DMS153 (cell line): ENCODE measurements around the gene MOV10L1.
"Not testable (repeated sequence)": the region's sequence is repeated elsewhere in the genome, so short reads cannot be mapped to it uniquely, and the experiment has no call there.

ENCODE experiments used
- DNase-seq: peaks from one replicate; lab custom pipeline; 2025; lab: John Stamatoyannopoulos, UW

The MOV10L1 gene

DNA sequence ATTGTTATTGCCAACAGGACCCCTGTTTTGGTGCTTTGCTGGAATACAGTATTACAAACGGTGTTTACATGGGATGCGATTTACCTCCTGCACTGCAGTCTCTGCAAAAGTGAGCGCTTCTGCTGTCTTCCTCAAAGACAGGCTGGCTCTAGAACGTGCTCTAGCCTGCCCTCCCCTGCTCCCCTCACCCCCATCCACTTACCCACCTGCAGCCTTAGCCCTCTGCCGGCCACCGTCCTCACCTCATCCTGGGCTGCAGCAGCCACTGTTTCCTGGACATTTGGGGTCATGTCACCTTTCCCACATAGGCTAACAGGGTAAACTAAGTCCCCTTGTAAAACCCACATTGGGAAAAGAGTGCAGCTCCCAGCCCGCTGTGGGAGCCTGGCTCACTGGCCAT, 71.1 kb downstream of the MOV10L1 start:
- no peak for DNase-seq

DNA sequence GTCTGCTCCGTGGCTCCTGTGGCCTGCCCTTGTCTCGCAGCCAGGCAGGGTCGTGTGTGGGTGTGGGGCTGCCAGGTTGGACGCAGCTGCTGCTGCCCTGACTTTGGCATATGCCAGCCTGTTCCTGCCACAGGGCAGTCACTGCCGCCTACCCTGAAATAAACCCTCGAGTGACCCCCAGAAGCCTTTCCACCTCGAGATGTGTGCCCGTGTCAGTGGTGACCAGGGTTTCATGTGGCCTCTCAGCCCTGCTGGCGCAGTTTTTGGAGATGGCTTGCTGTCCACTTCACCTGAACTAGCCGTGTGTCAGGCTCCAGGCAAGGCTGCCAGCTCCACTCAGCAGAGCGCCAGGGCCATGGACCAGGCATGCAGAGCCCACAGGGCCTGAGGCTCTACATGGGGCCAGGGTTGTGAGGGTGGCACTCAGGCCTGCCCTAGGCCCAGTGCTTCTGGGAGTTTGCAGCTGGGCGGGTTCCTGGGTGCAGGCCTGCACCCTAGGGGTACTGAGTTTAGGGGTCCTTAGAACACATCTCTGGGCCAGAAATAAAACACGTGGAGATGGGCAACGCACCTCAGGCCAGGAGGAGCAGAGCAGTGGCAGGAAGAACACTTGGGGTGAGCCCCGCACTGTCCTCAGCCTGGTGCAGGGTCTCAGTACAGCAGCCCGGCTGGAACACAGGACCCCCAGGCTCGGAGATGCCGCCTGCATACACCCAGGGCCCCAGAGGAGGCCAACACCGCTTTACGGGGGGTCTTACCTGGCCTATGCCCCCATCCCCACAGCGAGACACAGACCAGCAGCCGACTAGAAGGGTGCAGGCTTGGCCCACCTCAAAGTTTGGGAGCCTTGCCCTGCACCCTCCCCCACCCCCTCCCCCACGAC, 71.9 kb downstream of the MOV10L1 start:
- DNase-seq, result no peak

DNA sequence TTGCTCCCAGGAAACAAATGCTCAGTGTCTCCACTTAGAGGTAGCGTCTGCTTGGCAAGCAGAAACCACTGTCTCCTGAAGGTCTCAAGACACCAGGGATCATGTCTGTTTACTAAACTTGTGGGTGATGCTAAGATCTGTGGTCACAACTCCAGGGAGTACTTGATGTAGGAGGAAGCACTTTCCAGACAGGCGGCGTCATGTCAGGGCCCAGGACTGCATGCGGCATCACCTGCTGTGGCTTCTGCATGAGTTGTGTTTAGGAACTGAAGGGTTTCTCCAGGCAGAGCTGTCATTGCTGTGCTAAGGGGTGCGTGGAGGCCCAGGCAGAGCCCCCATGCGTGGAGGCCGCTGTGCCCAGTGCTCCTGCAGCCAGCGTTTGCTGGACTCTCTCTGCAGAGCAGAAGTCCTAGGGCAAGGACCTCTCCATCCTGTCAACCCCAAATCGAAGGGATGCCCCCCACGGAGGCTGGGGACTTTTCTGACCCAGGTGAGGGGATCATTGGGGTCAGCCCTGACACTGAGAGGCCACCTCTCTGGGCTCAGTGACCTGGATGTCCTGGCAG, 72.7 kb downstream of the MOV10L1 start:
- no peak for DNase-seq

DNA sequence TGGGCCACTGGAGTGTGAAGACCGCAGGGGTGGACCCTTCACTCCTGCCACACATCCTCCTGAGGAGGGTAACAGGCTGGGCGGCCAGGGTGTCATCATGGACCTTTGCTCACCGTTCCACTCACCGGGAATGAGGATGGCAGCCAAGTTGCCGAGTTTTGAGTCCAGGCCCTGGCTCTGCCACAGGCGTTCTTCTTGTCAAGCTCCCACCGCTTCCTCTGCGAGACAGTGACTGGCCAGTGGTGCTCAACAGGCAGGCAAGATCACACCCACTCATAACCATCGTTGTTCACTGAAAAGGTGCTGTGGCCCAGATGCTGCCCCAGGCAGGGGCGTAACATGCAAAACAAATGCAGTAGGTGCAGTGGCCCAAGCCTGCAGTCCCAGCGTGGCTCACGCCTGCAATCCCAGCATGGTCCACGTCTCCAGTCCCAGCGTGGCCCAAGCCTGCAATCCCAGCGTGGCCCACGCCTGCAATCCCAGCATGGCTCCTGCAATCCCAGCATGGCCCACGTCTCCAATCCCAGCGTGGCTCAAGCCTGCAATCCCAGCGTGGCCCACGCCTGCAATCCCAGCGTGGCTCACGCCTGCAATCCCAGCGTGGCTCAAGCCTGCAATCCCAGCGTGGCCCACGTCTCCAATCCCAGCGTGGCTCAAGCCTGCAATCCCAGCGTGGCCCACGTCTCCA, 75.8 kb downstream of the MOV10L1 start:
- DNase-seq, result no peak

DNA sequence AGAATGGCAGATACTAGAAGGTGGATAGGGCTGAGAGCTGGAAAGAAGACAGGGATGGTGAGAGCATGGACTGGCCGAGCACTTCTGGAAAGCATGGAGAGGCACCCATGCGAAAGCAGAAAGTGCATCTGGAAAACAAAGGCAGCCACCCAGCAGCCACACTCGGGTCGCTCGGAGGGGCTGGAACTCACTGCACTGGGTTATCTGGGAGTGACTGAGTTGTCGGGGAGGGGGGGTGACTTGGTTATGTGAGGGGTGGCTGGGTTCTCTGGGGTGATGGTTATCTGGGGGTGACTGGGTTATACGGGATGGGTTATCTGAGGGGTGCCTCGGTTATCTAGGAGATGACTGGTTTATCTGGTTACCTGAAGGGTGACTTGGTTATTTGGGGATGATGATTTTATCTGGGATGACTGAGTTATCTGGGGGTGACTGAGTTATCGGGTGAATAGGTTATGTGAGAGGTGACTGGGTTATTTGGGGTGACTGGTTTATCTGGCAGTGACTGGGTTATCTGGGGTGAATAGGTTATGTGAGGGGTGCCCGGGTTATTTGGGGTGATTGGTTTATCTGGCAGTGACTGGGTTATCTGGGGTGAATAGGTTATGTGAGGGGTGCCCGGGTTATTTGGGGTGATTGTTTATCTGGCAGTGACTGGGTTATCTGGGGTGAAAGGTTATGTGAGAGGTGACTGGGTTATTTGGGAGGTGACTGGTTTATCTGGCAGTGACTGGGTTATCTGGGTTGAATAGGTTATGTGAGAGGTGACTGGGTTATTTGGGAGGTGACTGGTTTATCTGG, 78.1 kb downstream of the MOV10L1 start:
- DNase-seq, result no peak

DNA sequence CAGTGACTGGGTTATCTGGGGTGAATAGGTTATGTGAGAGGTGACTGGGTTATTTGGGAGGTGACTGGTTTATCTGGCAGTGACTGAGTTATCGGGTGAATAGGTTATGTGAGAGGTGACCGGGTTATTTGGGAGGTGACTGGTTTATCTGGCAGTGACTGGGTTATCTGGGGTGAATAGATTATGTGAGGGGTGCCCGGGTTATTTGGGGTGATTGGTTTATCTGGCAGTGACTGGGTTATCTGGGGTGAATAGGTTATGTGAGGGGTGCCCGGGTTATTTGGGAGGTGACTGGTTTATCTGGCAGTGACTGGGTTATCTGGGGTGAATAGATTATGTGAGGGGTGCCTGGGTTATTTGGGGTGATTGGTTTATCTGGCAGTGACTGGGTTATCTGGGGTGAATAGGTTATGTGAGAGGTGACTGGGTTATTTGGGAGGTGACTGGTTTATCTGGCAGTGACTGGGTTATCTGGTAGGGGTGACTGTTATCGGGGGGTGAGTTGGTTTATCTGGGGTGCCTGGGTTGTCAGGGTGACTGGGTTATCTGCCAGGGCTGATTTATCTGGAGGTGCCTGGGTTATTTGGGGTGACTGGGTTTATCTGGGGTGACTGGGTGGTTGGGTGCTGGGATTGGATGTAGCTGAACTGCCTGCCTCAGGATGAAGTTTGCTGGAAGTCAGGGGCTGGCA, 78.8 kb downstream of the MOV10L1 start:
- DNase-seq, result not testable (repeated sequence)

DNA sequence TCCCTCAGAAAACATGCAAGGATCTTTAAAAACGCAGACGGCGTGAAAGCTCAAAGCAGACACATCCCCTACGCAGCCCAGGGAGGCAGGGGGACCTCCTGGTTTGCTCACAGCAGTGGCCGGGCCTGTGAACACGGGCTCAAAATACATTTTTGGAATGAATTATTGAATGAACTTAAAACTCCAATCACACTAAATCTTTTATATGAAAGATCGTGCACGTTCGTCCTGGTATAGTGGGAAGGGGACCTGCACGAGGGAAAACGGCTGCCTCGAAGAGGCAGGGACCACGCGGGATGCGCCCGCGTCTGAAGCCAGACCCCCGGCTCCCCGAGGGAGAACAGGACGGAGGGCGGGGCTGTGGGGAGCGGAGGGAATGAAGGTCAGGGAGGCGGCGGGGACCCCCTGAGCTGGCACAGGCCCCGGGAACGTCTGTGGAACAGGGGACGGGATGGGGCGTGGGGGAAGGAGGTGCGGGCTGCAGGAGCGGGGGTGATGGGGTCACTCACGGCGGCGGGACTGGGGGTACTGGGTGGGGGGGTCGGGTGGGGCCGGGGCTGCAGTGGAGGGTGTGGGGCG, 79.5 kb downstream of the MOV10L1 start:
- DNase-seq, result no peak

DNA sequence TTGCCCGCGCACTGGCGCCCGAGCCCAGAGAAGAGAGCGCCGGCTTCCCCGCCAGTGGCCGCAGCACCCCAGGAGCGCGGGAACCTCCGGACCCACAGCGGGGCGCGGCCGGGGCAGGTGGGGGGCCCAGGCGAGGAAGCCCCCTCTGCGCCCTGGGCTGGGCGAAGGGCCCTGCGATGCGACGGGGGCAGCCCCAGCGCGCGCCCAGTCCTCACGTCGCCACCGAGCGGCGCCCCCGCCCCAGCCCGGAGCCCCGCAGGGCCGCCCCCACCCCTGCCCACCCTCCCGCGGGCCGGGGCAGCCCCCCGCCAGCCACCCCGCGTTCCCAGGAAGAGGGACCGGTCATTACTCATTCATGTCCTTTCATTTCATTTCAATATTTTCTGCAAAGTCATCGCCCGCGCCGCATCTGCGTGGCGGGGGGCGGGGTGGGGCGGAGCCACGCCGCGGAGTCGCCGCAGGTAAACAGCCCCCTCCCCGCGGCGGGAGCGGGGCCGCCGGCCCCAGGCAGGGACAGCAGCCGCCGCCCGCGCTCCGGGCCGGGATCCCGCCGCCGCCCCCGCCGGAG, 80.1 kb downstream of the MOV10L1 start:
- DNase-seq, result no peak

DNA sequence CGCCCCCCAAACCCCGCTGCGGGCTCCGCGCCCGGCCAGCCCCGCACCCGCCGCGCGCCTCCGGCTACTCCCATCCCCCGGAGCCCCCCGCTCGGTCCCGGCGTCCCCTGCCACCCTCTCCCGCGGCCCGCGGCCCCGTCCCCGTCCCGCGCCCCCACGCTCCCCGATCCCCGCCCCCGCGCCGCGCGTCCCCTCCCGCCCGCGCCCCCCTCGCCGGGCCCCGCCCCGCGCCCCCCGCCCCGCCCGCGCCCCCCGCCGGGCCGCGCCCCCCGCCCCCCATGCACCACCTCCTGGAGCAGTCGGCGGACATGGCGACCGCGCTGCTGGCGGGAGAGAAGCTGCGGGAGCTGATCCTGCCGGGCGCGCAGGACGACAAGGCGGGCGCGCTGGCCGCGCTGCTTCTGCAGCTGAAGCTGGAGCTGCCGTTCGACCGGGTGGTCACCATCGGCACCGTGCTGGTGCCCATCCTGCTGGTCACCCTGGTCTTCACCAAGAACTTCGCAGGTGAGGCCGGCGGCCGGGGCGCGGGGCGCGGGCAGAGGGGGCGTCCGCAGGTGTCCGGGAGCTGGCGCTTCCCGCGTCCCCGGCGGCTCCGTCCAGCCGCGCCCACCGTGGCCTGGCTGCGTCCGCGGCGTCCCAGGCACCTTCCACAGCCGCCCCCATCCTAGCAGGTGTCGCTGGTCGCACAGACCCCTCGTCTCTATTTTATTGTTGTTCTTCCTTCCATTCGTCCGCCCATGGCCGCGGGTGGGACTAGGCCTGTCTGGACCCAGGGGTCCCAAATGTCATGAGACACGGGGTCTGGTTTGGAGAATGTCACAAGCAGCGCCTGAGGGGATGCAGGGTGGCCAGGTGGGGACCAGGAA, 80.9 kb downstream of the MOV10L1 start, which contains the start of gene PANX2:
Gene PANX2 (plus strand): TSS at position 279 of the 866 bp plus-strand sequence. CDS start 0 bp downstream, at position 279.
- no peak for DNase-seq

DNA sequence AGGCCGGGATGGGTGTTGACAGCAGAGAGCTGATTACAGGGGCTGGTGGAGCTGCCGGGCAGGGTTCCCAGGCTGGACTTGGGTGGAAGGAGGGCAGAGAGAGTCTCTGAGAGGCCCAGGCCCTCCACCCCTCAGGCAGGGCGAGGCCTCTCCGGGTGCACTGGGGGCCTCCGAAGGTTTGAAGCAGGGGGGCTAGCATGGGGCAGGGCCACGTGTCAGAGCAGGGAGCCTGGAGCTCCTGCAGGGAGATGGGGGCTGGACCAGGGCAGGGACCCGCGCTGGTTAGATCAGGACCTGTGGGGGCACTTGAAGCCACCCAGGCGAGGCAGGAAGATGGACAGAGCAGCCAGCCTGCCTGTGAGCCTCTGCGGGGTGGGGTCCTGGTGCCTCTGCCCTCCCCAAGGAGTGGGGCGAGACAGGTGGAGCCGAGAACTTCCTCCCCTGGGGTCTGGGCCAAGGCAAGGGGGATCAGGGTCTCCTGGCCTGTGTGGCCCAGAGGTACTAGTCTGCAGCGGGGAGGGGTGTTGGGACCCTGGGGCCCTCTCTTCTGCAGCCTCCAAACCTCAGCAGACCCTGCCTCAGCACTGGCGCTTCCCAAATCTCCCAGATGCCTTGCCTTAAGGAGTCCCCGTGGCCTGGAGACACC, 81.6 kb downstream of the MOV10L1 start:
- DNase-seq, result no peak

DNA sequence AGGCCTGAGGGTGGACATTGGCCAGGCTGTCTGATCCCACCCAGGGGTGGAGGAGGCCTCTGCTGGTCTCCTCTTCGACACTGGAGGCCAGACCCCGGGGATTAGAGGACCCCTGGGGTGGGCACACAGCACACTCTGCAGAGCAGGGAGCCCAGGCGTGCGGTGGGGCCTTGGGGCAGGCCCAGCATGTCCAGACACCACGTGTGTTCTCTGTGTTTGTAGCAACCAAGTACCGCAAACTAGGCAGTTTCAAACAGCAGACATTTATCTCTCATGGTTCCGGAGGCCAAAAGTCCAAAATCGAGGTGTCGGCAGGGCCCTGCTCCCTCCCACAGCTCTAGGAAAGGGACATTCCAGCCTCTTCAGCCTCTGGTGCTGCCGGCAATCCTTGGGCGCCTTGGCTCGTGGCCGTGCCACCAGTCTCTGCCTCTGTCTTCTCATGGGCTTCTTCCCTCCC, 82.2 kb downstream of the MOV10L1 start:
- no peak for DNase-seq

DNA sequence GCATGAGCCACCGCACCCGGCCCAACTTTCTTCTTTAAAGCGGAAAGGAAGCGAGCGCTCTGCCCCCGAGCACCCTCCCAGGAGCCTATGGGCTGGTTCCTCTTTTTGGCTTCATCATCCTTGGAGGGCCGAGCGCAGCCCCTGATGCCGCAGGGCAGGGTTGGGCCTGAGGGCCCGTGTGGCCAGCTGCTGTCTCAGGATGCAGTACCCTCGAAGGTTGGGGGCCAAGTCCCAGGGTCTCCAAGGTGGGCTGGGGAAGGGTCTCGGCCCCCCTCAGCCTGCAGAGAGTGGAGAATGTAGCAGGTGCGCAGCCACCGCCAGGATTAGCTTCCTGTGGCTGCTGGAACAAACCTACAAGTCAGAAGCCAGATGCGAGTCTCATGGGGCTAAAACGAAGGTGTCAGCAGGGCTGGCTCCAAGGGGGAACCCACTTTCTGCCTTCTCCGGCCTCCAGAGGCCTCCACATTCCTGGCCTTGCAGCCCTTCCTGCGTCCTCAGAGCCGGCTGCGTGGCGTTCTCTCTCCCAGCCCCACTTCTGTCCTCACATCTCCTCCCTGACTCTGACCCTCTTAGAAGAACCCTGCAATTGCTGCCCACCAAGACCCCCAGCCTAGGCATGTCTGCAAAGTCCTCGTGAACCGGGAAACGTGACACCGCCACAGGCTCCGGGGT, 83.6 kb downstream of the MOV10L1 start:
- no peak for DNase-seq

DNA sequence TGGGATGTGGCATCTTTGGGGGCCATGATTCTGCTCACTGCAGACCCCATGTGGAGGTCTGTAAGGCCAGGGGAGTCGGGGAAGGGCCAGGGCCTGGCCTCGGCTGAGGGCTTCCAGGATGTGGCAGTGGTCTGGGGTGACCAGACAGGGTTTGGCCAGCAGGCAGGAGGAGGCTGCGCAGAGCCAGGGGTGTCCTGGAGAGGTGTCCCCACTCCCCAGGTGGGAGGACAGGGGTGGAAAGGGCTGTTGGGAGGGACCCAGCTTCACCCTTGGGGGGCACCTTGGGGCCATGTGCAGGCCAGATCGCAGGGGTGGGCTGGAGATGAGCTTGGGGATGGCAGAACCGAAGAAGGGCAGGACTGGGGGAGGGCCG, 84.2 kb downstream of the MOV10L1 start:
- DNase-seq, result no peak

DNA sequence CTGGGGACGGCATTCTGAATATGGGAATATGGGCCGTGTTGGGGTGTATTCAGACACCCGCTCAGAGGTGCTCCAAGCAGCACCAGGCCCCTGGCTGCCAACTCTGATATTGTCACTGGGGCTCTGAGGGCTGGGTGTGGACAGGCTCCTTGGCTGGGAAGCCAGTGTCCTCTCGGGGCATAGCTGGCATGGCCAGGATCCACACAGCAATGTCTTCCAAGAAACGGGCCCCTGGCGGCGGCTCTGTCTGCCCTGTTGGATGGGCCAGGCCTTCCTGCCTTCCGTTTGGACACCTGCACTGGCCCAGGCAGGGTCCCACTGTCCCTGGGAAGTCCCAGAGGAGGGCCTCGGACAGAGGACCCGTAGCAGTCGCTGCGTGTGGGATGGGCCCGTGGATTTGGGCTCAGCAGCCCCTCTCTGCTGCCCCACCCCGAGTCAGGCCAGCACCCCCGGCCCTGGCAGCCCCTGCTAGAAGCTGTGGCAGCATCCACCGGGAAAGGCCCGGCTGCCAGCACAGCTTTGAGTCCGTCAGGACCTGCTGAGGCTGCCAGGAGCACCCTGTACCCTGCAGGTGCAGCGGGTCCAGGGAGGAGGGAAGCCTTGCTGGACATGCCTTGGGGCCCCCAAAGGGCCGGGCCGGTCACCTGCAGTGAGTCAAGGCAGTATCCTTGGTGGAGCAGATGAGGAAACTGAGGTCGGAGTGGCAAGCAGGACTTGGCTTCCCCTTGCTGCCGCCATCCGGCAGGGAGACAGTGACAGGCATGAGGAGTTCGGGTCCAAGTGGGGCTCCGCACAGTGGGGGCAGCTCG, 84.8 kb downstream of the MOV10L1 start:
- DNase-seq, result no peak

DNA sequence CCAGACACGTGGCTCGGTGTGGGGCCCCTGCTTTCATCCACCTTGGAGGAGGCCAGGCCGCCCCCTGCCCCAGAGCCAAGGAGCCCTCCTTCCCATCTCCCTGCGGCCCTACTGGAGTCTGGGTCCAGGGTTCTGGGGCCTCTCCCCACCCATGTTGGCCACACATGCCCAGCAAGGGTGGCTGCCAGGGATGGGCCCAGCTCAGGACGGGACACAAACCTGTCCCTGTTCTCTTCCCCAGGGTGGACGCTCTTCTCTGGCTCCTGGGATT, 85.3 kb downstream of the MOV10L1 start:
- no peak for DNase-seq

DNA sequence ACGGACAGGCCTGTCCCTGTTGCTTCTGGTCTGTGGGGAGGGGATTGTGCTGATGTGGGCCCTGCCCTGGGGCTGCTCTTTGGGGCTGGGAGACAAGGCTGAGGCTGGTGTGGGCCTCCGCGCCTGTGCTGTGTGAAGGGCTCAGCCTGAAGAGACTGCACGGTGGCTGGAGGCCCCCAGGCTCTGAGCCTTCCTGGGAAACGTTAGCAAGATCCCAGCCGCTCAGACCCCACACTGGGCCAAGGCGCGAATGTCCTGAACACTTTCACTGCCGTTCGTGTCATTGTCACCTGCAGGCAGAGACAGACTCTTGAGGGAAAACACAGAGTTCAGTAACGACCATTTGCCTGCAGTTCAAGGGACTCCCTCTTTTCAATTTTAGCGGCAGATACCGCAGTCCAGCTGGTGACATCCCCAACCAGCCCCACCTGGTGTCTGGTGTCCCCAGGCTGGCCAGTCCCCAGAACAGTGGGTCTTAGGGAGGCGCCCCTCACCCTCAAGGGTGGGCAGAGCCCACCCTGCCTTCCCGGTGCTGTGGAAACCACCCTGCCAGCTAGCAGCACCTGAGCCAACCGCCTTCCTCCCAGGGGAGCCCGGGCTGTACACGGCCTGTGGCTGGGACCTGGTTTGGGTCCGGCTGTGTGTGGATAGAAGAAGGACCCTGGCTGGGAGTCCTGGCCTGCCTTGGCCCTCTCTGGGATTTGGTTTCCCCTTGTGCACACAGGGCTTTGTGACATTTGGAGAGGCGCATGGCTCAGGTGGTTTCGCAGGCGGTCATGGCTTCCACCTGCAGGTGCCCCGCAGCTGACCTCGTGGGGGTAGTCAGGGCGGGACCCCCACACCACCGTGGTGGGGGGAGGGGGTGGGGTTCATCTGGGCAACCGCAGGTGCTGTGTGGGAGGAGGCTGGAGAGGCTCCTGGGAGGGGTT, 86.4 kb downstream of the MOV10L1 start:
- no peak for DNase-seq
